ENCODE measurements around the gene NLK. TPM values are rescaled to one million over a fixed set of nuclear protein-coding genes. Genes with fewer than 3 reads are reported as not detected.

NLK gene
- total RNA-seq, 6 experiments from 2014 or later, result 8.8 to 10.6 (median 9.9) TPM

DNA sequence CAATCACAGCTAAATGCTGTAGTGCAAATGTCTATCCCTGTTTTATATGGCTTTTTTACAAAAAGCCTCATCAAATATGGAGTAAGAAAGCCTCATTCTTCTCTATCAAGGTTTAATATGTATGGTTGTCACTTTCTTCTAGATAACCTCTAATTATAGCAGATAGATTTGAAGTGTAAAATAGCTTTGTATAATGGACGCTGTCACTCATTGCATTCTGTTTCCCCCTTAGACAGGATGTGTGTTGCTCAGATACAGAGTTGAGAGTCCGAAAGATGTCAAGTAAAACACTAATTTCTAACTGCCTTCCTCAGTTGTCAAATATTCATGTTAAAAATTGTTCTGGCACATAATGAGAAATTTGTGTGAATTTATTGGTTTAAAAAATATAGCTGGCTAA, 88.0 kb downstream of the NLK start:
- Histone ChIP-seq H3K4me3 (no peak overlapping the region), H3K27ac (no peak overlapping the region), H3K9me3 (peaks cover 0 to 2% (median 0%) of the 10 kb centered on the region in 4 donors), H3K27me3 (no peaks in the 10 kb centered on the region), H3K4me1 (peaks cover 0 to 6% (median 0%) of the 10 kb centered on the region in 4 donors), H3K36me3 (no peaks in the 10 kb centered on the region)
- TF ChIP-seq, protein P1, sequence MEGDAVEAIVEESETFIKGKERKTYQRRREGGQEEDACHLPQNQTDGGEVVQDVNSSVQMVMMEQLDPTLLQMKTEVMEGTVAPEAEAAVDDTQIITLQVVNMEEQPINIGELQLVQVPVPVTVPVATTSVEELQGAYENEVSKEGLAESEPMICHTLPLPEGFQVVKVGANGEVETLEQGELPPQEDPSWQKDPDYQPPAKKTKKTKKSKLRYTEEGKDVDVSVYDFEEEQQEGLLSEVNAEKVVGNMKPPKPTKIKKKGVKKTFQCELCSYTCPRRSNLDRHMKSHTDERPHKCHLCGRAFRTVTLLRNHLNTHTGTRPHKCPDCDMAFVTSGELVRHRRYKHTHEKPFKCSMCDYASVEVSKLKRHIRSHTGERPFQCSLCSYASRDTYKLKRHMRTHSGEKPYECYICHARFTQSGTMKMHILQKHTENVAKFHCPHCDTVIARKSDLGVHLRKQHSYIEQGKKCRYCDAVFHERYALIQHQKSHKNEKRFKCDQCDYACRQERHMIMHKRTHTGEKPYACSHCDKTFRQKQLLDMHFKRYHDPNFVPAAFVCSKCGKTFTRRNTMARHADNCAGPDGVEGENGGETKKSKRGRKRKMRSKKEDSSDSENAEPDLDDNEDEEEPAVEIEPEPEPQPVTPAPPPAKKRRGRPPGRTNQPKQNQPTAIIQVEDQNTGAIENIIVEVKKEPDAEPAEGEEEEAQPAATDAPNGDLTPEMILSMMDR (IDR thresholded peaks at IDR 0.05), result no peak
- TF ChIP-seq POLR2A (IDR thresholded peaks at IDR 0.05), result no peak
- ATAC-seq, result no peak
- no peak for DNase-seq
- intact Hi-C loops (cut with DNase I), result no loop called here
- WGBS (ENCODE audit: insufficient coverage, low coverage, low lambda C conversion rate, missing lambda C conversion rate), result 66% methylated on average over 2 of the region's 2 CpGs

DNA sequence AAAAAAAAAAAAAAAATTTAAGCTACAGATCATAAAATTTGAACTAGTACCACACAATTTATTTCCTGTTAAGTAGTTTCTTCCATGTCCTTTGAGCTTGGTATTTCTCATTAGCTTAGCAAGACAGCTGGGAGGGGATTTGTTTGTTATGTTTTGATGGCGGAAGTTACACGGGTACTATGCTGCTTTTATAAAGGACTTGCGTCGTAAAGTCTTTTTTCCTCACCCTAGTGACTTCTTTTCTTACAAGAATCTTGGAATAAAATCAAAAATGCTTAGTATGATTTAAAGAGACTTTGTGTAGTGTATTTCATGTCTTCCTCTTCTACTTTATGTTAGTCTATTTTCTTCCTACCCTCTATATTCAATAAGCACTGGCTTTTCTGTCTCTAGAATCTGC, 89.1 kb downstream of the NLK start:
- DNase-seq (no peak), ATAC-seq (no peak)
- intact Hi-C loops (cut with DNase I), result no loop called here
- Histone ChIP-seq H3K27ac (no peak overlapping the region), H3K4me1 (no peaks in the 10 kb centered on the region), H3K27me3 (no peaks in the 10 kb centered on the region), H3K36me3 (no peaks in the 10 kb centered on the region), H3K4me3 (no peak overlapping the region), H3K9me3 (peaks cover 0 to 2% (median 0%) of the 10 kb centered on the region in 4 donors)
- no peak for TF ChIP-seq POLR2A (IDR thresholded peaks at IDR 0.05)
- TF ChIP-seq, protein P1 (IDR thresholded peaks at IDR 0.05), result no peak
- 84% methylated on average over 3 of the region's 4 CpGs for WGBS (ENCODE audit: insufficient coverage, low coverage, low lambda C conversion rate, missing lambda C conversion rate)

DNA sequence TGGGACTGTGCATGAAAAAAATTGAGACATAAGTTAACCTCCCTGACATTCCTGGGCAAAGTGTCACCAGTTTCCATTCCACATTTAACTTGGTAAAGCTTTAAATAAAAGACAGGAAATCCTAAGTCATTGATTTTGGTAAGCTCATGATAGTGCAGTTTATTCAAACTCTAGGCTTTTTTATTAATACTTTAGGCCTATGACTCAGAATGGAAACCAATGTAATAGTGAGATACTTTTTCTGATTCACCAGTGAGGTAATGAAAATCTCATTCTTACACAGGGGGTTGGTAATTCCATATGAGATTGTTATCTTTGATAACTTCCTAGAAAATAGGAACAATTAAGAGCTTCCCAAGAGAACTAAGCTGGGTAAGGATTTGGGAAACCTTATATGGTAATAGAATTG, 91.1 kb downstream of the NLK start:
- Histone ChIP-seq H3K4me1 (no peaks in the 10 kb centered on the region), H3K4me3 (no peak overlapping the region), H3K36me3 (no peaks in the 10 kb centered on the region), H3K27ac (no peak overlapping the region), H3K27me3 (no peaks in the 10 kb centered on the region), H3K9me3 (no peaks in the 10 kb centered on the region)
- intact Hi-C loops (cut with DNase I), result no loop called here
- TF ChIP-seq, protein P1 (IDR thresholded peaks at IDR 0.05), result no peak
- no peak for TF ChIP-seq POLR2A (IDR thresholded peaks at IDR 0.05)
- DNase-seq (no peak), ATAC-seq (peak in 1 of 4 donors; percentile 50)

DNA sequence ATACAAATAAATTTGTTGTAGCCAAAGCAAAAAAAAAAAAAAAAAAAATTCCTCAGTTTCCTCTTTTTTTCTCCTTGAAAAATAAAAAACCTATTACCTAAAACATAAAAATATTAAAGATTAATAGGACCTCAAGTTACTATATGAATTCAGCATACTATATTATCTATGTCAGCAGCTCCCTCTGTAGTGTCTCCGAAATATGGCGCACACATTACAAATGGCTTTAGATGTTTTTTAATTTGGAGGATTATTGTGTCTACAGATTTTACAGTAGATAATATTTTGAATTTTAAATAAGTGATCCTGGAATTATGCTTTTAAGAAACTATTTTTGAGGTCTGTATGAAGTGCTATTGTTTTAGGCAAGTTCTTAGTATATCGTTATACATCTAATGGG, 94.4 kb downstream of the NLK start:
- no peaks in the 10 kb centered on the region for H3K36me3 ChIP-seq
- DNase-seq, result no peak
- ATAC-seq, result no peak
- TF ChIP-seq, protein P1 (IDR thresholded peaks at IDR 0.05), result peak in 1 of 4 donors; percentile 7
- no peak for TF ChIP-seq POLR2A (IDR thresholded peaks at IDR 0.05)
- no peak overlapping the region for H3K4me3 ChIP-seq
- H3K9me3 ChIP-seq, result no peaks in the 10 kb centered on the region
- no peaks in the 10 kb centered on the region for H3K4me1 ChIP-seq
- H3K27me3 ChIP-seq, result no peaks in the 10 kb centered on the region
- 100% methylated on average over 3 of the region's 3 CpGs for WGBS (ENCODE audit: insufficient coverage, low coverage, low lambda C conversion rate, missing lambda C conversion rate)
- intact Hi-C loops (cut with DNase I), result no loop called here
- H3K27ac ChIP-seq, result no peak overlapping the region

DNA sequence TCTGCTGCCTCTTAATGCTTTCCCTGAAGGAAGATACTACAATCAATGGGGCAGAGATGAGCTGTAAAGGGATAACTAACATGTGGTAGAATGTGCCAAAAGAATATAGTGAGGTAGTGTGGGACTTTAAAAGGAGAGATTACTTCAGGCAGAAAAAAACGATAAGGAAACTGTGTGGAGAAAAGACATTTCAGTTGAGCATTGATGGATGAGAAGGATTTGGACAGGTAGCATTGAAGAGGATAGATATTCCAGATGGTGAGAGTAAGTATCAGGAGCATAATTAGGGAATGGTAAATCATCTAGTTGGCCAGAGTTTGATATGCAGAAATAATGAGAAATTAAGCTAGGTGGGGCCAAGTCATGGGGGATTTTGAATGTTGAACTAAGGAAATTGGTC, 97.3 kb downstream of the NLK start:
- no peaks in the 10 kb centered on the region for H3K9me3 ChIP-seq
- H3K4me3 ChIP-seq, result no peak overlapping the region
- no peaks in the 10 kb centered on the region for H3K27me3 ChIP-seq
- no peak overlapping the region for H3K27ac ChIP-seq
- no peaks in the 10 kb centered on the region for H3K4me1 ChIP-seq
- no peak for DNase-seq
- ATAC-seq, result no peak
- TF ChIP-seq, protein P1 (IDR thresholded peaks at IDR 0.05), result no peak
- TF ChIP-seq POLR2A (IDR thresholded peaks at IDR 0.05), result no peak
- no peaks in the 10 kb centered on the region for H3K36me3 ChIP-seq
- intact Hi-C loops (cut with DNase I), result no loop called here
- WGBS (ENCODE audit: insufficient coverage, low coverage, low lambda C conversion rate, missing lambda C conversion rate), result 80% methylated on average over 1 of the region's 1 CpG
